ENCODE data around the gene IQSEC2. TPM values are rescaled to one million over a fixed set of nuclear protein-coding genes. Genes with fewer than 3 reads are reported as not detected.

IQSEC2 gene
- total and polyA plus RNA-seq, 9 of the 15 experiments (the other 6 are each of a cell fraction or from before 2014, with no cell fraction given) = 2.7 to 41.8 (median 20.1) TPM

GRCh38 chrX:53320543-53321229 lies 39.3 kb upstream of the IQSEC2 start:
- Histone ChIP-seq H3K9me1 (ENCODE audit: control insufficient read depth, insufficient read depth, low read length) (no peaks in the 10 kb centered on the region), H3K79me2 (ENCODE audit: control insufficient read depth, insufficient read depth, low read length) (no peaks in the 10 kb centered on the region), H3K9ac (ENCODE audit: insufficient read depth in 1 of 2, low read depth in 2 of 2, low read length in 2 of 2) (peak overlapping the region in 1 of 2 experiments; percentile 71; a peak in 2 of 4 replicates), H3K36me3 (ENCODE audit: control insufficient read depth, insufficient read depth, low read length) (no peaks in the 10 kb centered on the region), H3K9me3 (replicated peaks; ENCODE audit: control insufficient read depth, insufficient read depth, low read depth, low read length) (no peaks in the 10 kb centered on the region), H3K27me3 (ENCODE audit: control insufficient read depth in 2 of 2, insufficient read depth in 2 of 2, low read length in 2 of 2) (peaks cover 22 to 46% of the 10 kb centered on the region in 2 experiments; a peak in 4 of 5 replicates), H2AFZ (ENCODE audit: low read depth, low read length) (no peak overlapping the region), H3K4me2 (ENCODE audit: insufficient read depth, low read length) (no peak overlapping the region), H3K4me3 (peak overlapping the region; percentile 4; the same call in 1 of the 2 replicates), H3K27ac (ENCODE audit: extremely low read depth, low read depth, low read length) (no peak overlapping the region), H4K20me1 (replicated peaks; ENCODE audit: control insufficient read depth, insufficient read depth, low read length) (peaks cover 8% of the 10 kb centered on the region), H3K4me1 (replicated peaks in 1 of 2; ENCODE audit: control insufficient read depth in 2 of 2, insufficient read depth in 2 of 2, low read length in 2 of 2) (peaks cover 10 to 37% of the 10 kb centered on the region in 2 experiments; a peak in 4 of 5 replicates)
- CTCF ChIA-PET (ENCODE audit: low intra/inter-chr PET ratio) = no interaction called here
- in situ Hi-C loops (cut with MboI) = no loop called here
- FAIRE-seq (no peak), DNase-seq (ENCODE audit: extremely low read depth in 1 of 4, low spot score in 3 of 4) (peak in 1 of 4 experiments; percentile 19), ATAC-seq (no peak)
- POLR2A ChIA-PET = interaction anchor here (0.6 to 1.0 kb wide), 3 partner anchors 20 to 58 kb away, joined by 3 read pairs; no protein-coding TSS in a partner anchor
- BruUV-seq (replicated peaks) = no TSS peak
- no peak for TF ChIP-seq PTBP1 (IDR thresholded peaks at IDR 0.05; ENCODE audit: low read depth, low read length)
- TF ChIP-seq GATAD2B (IDR thresholded peaks at IDR 0.05; ENCODE audit: borderline replicate concordance) = no peak
- TF ChIP-seq, protein P1, sequence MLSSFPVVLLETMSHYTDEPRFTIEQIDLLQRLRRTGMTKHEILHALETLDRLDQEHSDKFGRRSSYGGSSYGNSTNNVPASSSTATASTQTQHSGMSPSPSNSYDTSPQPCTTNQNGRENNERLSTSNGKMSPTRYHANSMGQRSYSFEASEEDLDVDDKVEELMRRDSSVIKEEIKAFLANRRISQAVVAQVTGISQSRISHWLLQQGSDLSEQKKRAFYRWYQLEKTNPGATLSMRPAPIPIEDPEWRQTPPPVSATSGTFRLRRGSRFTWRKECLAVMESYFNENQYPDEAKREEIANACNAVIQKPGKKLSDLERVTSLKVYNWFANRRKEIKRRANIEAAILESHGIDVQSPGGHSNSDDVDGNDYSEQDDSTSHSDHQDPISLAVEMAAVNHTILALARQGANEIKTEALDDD (IDR thresholded peaks at IDR 0.05) = no peak
- TF ChIP-seq ZC3H8 (IDR thresholded peaks at IDR 0.05) = no peak
- TF ChIP-seq TGIF2 (CRISPR knock-in tag; IDR thresholded peaks at IDR 0.05) = no peak
- TF ChIP-seq ZNF551 (CRISPR knock-in tag; IDR thresholded peaks at IDR 0.05) = no peak
- TF ChIP-seq EZH2 (IDR thresholded peaks at IDR 0.05; ENCODE audit: borderline replicate concordance, low read depth, low read length) = 0 out of 2 replicates have a peak, but pooled peaks have one; percentile 43
- TF ChIP-seq ZNF239 (CRISPR knock-in tag; IDR thresholded peaks at IDR 0.05) = no peak
- intact Hi-C loops (cut with micrococcal nuclease) = no loop called here
- WGBS (ENCODE audit: insufficient coverage, low coverage, missing lambda C conversion rate) = 4% methylated on average over 20 of the region's 75 CpGs

All from K562 (cell line).